Neuronal stem cell (in vitro differentiated cells): Measurements from ENCODE around the gene MXRA8.
A peak's percentile ranks its signal among the peaks of the same experiment; 100 is the strongest.

Experiments used
- DNase-seq: peaks from one replicate; pipeline ENCODE4 v3.0.0-alpha.2; 2013; ENCODE audit warnings: low spot score
- H2AFZ ChIP-seq: one replicate; pipeline ENCODE4 v1.6.1; 2013; ENCODE audit warnings: mild to moderate bottlenecking, low read length, inconsistent platforms
- H2AK5ac ChIP-seq: 2 replicates; pipeline ENCODE4 v1.6.1; 2013; ENCODE audit warnings: low read depth, mild to moderate bottlenecking, inconsistent platforms, low read length, moderate library complexity, mixed read lengths
- H2BK120ac ChIP-seq: 2 replicates; pipeline ENCODE4 v1.6.1; 2013; ENCODE audit warnings: low read depth, mild to moderate bottlenecking, inconsistent platforms, low read length, moderate library complexity, mixed read lengths
- H2BK12ac ChIP-seq: one replicate; pipeline ENCODE4 v1.6.1; 2013; ENCODE audit warnings: low read length, inconsistent platforms
- H2BK15ac ChIP-seq: 2 replicates; pipeline ENCODE4 v1.6.1; 2013; ENCODE audit warnings: mild to moderate bottlenecking, low read length, inconsistent platforms, mixed read lengths
- H2BK5ac ChIP-seq: one replicate; pipeline ENCODE4 v1.6.1; 2013; ENCODE audit warnings: inconsistent platforms, mild to moderate bottlenecking, low read length, moderate library complexity
- H3K14ac ChIP-seq: one replicate; pipeline ENCODE4 v1.6.1; 2013; ENCODE audit warnings: low read length, inconsistent platforms
- H3K18ac ChIP-seq: 2 replicates; pipeline ENCODE4 v1.6.1; 2013; ENCODE audit warnings: low read length, inconsistent platforms
- H3K23ac ChIP-seq: 2 replicates; pipeline ENCODE4 v1.6.1; 2013; ENCODE audit warnings: low read depth, mild to moderate bottlenecking, mixed read lengths, low read length, inconsistent platforms; ENCODE audit not compliant: poor library complexity
- H3K27ac ChIP-seq: replicated peaks from 3 replicates; pipeline ENCODE4 v1.5.1; 2013; ENCODE audit warnings: low read length, inconsistent platforms
- H3K27me3 ChIP-seq, 3 experiments: 2 replicates each; pipeline ENCODE4 v1.6.1; 2013; ENCODE audit warnings: low read length in 3 of 3, mild to moderate bottlenecking in 2 of 3, inconsistent platforms in 1 of 3, low read depth in 1 of 3, mixed read lengths in 1 of 3, moderate library complexity in 1 of 3; ENCODE audit not compliant: control insufficient read depth in 3 of 3, insufficient read depth in 3 of 3
- H3K36me3 ChIP-seq, 2 donors: replicated peaks in 1 of 2; 2 replicates each; pipeline ENCODE4 v1.6.1; 2013; ENCODE audit warnings: low read length in 2 of 2; ENCODE audit not compliant: control insufficient read depth in 2 of 2, insufficient read depth in 2 of 2
- H3K4ac ChIP-seq: 2 replicates; pipeline ENCODE4 v1.6.1; 2013; ENCODE audit warnings: inconsistent platforms, mild to moderate bottlenecking, low read length, moderate library complexity
- H3K4me1 ChIP-seq, 2 donors: 1 replicate in 1 of 2; 2 replicates in 1 of 2; pipeline ENCODE4 v1.6.1; 2013; ENCODE audit warnings: low read length in 2 of 2, low read depth in 1 of 2; ENCODE audit not compliant: control insufficient read depth in 2 of 2, insufficient read depth in 1 of 2
- H3K4me2 ChIP-seq: one replicate; pipeline ENCODE4 v1.6.1; 2013; ENCODE audit warnings: mild to moderate bottlenecking, low read length, inconsistent platforms; ENCODE audit not compliant: insufficient read depth, poor library complexity, severe bottlenecking
- H3K4me3 ChIP-seq, 2 donors: 2 replicates each; pipeline ENCODE4 v1.5.1; 2013; ENCODE audit warnings: low read length in 2 of 2, mild to moderate bottlenecking in 2 of 2, inconsistent platforms in 1 of 2, moderate library complexity in 1 of 2
- H3K79me1 ChIP-seq: one replicate; pipeline ENCODE4 v1.6.1; 2013; ENCODE audit warnings: low read depth, mild to moderate bottlenecking, inconsistent platforms, low read length, moderate library complexity
- H3K9ac ChIP-seq: one replicate; pipeline ENCODE4 v1.6.1; 2013; ENCODE audit warnings: mild to moderate bottlenecking, low read depth, low read length, inconsistent platforms; ENCODE audit not compliant: poor library complexity
- H3K9me3 ChIP-seq, 2 donors: replicated peaks in 1 of 2; 2 replicates each; pipeline versions ENCODE3 to v1.6.1; 2013; ENCODE audit warnings: low read length in 2 of 2, mild to moderate bottlenecking in 2 of 2, inconsistent platforms in 1 of 2, low read depth in 1 of 2, mixed read lengths in 1 of 2, moderate library complexity in 1 of 2; ENCODE audit not compliant: control insufficient read depth in 2 of 2, insufficient read depth in 1 of 2
- H4K8ac ChIP-seq: one replicate; pipeline ENCODE4 v1.6.1; 2013; ENCODE audit warnings: low read depth, mild to moderate bottlenecking, inconsistent platforms, low read length, moderate library complexity
- H4K91ac ChIP-seq: one replicate; pipeline ENCODE4 v1.6.1; 2013; ENCODE audit warnings: low read length, low read depth, mild to moderate bottlenecking, inconsistent platforms; ENCODE audit not compliant: poor library complexity
- WGBS, 2 donors: extraction: QIAGEN DNeasy Blood & Tissue Kit; methylation state at CpG; one replicate each; pipeline ENCODE4 v1.1.7; 2013; ENCODE audit warnings: missing lambda C conversion rate in 2 of 2, mixed read lengths in 1 of 2; ENCODE audit not compliant: insufficient read length in 2 of 2, insufficient replicate concordance in 1 of 2; ENCODE audit errors: extremely low coverage in 2 of 2; 5-methylcytosine and 5-hydroxymethylcytosine counted together

MXRA8 gene

DNA sequence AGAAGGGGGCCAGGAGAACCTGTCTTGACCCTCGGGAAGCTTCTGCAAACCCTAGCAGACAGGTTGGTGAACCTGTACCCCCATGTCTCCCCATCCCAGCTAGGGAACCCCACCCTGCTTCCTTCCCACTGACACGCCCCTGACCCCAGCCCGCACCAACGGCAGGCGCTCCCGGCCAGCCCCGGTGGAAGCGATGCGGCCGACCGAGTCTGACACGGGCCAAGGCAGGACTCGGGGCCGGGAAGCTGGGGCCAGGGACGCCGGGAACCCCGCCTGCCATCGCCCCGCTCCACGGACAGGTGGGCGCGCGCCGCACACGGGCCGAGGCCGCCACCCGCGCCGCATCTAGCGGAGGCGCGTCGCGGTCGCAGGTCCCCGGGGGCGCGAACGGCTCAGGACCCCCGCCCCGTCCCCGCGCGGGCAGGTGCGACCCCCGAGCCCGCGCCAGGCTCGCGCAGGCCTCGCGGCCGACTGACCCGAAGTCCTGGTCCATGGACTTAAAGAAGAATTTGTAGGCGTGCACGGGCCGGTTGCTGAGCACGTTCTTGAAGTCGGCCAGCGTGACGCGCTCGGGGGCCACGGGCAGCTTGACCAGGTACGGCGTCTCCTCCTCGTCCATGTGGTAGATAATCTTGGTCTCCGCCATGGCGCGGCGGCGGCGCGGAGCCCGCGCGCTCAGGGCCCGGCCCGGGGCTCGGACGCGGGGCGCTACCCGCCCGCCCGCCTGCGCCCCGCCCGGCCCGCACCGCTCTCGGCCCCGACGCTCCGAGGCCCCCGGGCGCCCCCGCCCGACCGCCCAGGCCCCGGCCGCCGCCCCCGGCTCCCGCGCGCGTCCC lies 9.7 kb downstream of the MXRA8 start:
- H3K79me1 ChIP-seq = peaks cover 33% of the 10 kb centered on the region
- H3K36me3 ChIP-seq = peaks cover 2 to 5% of the 10 kb centered on the region in 2 donors
- no peak overlapping the region for H3K27ac ChIP-seq
- H3K18ac ChIP-seq = peak overlapping the region; percentile 94
- H3K4me3 ChIP-seq = peak overlapping the region; percentile 83 to 96
- peak overlapping the region; percentile 98 for H3K23ac ChIP-seq
- H2BK12ac ChIP-seq = no peak overlapping the region
- H3K4me1 ChIP-seq = peaks cover 24 to 27% of the 10 kb centered on the region in 2 donors
- peaks cover 0 to 3% of the 10 kb centered on the region in 2 donors for H3K9me3 ChIP-seq
- H2BK15ac ChIP-seq = peak overlapping the region; percentile 67
- DNase-seq = no peak
- no peak overlapping the region for H2BK120ac ChIP-seq
- H2AFZ ChIP-seq = peak overlapping the region; percentile 80
- H2AK5ac ChIP-seq = peak overlapping the region; percentile 88
- H3K9ac ChIP-seq = peak overlapping the region; percentile 99
- H2BK5ac ChIP-seq = peak overlapping the region; percentile 82
- peak overlapping the region; percentile 65 for H4K8ac ChIP-seq
- H3K4me2 ChIP-seq = peak overlapping the region; percentile 100
- H3K14ac ChIP-seq = peak overlapping the region; percentile 97
- no CpG with 5 or more reads among the region's 109 CpGs for WGBS, 2 donors
- no peak overlapping the region for H4K91ac ChIP-seq
- H3K4ac ChIP-seq = no peak overlapping the region
- H3K27me3 ChIP-seq = peaks cover 0 to 6% (median 1%) of the 10 kb centered on the region in 3 experiments

DNA sequence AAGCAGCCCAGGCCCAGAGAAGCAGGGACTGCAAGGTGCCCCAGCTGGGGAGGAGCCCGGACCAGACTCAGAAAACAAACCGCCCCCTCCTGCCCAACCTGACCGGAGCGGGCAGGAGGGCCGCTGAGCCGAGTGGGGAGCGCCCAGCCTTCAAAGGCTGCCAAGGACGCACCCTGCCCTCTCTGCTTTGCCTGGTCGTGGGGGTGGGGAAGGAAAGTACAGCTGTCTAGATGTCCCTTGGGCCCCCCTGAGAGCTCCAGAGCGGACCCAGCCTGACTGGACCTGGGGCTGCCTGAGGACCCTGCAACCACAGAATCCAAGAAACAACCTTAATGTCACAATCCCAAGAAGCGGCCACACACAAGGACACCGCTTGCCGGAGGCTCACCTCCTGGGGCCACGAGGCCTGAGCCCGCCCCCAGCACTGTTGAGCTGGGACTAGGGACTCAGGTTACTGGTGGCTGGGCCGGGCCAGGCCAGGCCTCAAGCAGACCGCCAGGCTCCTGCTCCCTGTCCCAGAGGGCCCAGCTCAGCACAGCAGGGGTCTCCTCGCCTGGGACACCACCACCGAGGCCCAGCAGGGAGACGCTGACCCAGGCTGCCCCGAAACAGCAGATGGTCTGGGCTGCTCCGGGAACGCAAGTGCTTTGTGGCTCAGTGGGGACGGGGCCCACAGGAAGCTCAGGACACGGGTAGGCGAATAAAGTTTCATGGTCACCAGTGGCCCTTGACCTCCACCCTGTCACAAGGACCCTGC lies 10.5 kb downstream of the MXRA8 start:
- H3K36me3 ChIP-seq = peaks cover 2 to 3% of the 10 kb centered on the region in 2 donors
- H3K27ac ChIP-seq = no peak overlapping the region
- peak overlapping the region; percentile 98 for H3K23ac ChIP-seq
- H4K91ac ChIP-seq = no peak overlapping the region
- peaks cover 0 to 2% of the 10 kb centered on the region in 2 donors for H3K9me3 ChIP-seq
- no peak overlapping the region for H3K4ac ChIP-seq
- no peak overlapping the region for H2AFZ ChIP-seq
- H3K4me2 ChIP-seq = peak overlapping the region; percentile 100
- H2BK15ac ChIP-seq = no peak overlapping the region
- WGBS, 2 donors = no CpG with 5 or more reads among the region's 26 CpGs
- no peak overlapping the region for H2BK12ac ChIP-seq
- peak overlapping the region; percentile 83 to 96 for H3K4me3 ChIP-seq
- no peak overlapping the region for H4K8ac ChIP-seq
- no peak overlapping the region for H2BK120ac ChIP-seq
- H3K9ac ChIP-seq = peak overlapping the region; percentile 99
- DNase-seq = no peak
- H2BK5ac ChIP-seq = no peak overlapping the region
- peaks cover 23 to 24% of the 10 kb centered on the region in 2 donors for H3K4me1 ChIP-seq
- peak overlapping the region; percentile 60 for H3K18ac ChIP-seq
- peaks cover 33% of the 10 kb centered on the region for H3K79me1 ChIP-seq
- no peak overlapping the region for H3K14ac ChIP-seq
- peaks cover 0 to 2% (median 0%) of the 10 kb centered on the region in 3 experiments for H3K27me3 ChIP-seq
- peak overlapping the region; percentile 88 for H2AK5ac ChIP-seq

- peaks cover 19 to 21% of the 10 kb centered on the region in 2 donors for H3K4me1 ChIP-seq
- H3K4ac ChIP-seq = no peak overlapping the region
- H3K23ac ChIP-seq = peak overlapping the region; percentile 98
- H2AFZ ChIP-seq = no peak overlapping the region
- H2AK5ac ChIP-seq = no peak overlapping the region
- H3K27ac ChIP-seq = no peak overlapping the region
- H3K18ac ChIP-seq = no peak overlapping the region
- no peak overlapping the region for H2BK5ac ChIP-seq
- peak overlapping the region; percentile 30 for H2BK15ac ChIP-seq
- DNase-seq = no peak
- no peak overlapping the region for H4K91ac ChIP-seq
- H2BK12ac ChIP-seq = peak overlapping the region; percentile 4
- peak overlapping the region in 1 of 2 donors; percentile 96 for H3K4me3 ChIP-seq
- no peaks in the 10 kb centered on the region for H3K36me3 ChIP-seq
- H3K4me2 ChIP-seq = no peak overlapping the region
- H3K27me3 ChIP-seq = no peaks in the 10 kb centered on the region
- H4K8ac ChIP-seq = no peak overlapping the region
- WGBS, 2 donors = no CpG with 5 or more reads among the region's 10 CpGs
- peaks cover 32% of the 10 kb centered on the region for H3K79me1 ChIP-seq
- H3K9me3 ChIP-seq = no peaks in the 10 kb centered on the region
- H3K14ac ChIP-seq = no peak overlapping the region
- no peak overlapping the region for H2BK120ac ChIP-seq
- H3K9ac ChIP-seq = peak overlapping the region; percentile 16
Observed at GRCh38 chr1:1347026-1347595, 11.2 kb downstream of the MXRA8 start.
